Transverse colon (tissue), 4 donors: ENCODE results near the gene NFIA. TPM values are rescaled to one million over a fixed set of nuclear protein-coding genes. Genes with fewer than 3 reads are reported as not detected.
"Not testable (repeated sequence)": the region's sequence is repeated elsewhere in the genome, so short reads cannot be mapped to it uniquely, and the experiment has no call there.

Experiments used
- DNase-seq: peaks from one replicate; pipeline ENCODE4 v3.0.0-alpha.2; 2019
- H3K27ac ChIP-seq, 4 donors: fragments of 200-600 bp; sonication (generic); 2 replicates each; pipeline ENCODE4 v1.5.1; 2016 to 2018; ENCODE audit warnings: inconsistent platforms in 4 of 4
- H3K27me3 ChIP-seq: fragments of 200-600 bp; sonication (generic); 2 replicates; pipeline ENCODE4 v1.5.1; 2017; ENCODE audit warnings: inconsistent platforms
- H3K36me3 ChIP-seq, 4 donors: fragments of 200-600 bp; sonication (generic); 2 replicates each; pipeline ENCODE4 v1.5.1; 2017 to 2019; ENCODE audit warnings: inconsistent platforms in 4 of 4
- H3K4me1 ChIP-seq, 4 donors: fragments of 200-600 bp; sonication (generic); 2 replicates each; pipeline ENCODE4 v1.5.1; 2017 to 2020; ENCODE audit warnings: inconsistent platforms in 4 of 4
- H3K4me3 ChIP-seq, 4 donors: fragments of 200-600 bp; sonication (generic); 1 replicate in 1 of 4; 2 replicates in 3 of 4; pipeline versions ENCODE4 v1.5.1 to v1.6.1; 2017 to 2019; ENCODE audit warnings: inconsistent platforms in 4 of 4
- H3K9me3 ChIP-seq, 2 donors: fragments of 200-600 bp; sonication (generic); 2 replicates each; pipeline ENCODE4 v1.5.1; 2017 to 2019; ENCODE audit warnings: inconsistent platforms in 2 of 2
- EP300 ChIP-seq: sonication (generic); formaldehyde crosslinking; IDR thresholded peaks from one replicate; pipeline ENCODE4 v1.6.1; 2017; ENCODE audit warnings: antibody characterized with exemption, low read depth
- POLR2A ChIP-seq: fragments of 450-650 bp; IDR thresholded peaks from one replicate; pipeline ENCODE4 v1.6.1; 2016; ENCODE audit warnings: antibody characterized with exemption, mild to moderate bottlenecking, moderate library complexity
- POLR2AphosphoS5 ChIP-seq, 3 donors: sonication (generic); formaldehyde crosslinking; IDR thresholded peaks; one replicate each; pipeline ENCODE4 v1.6.1; 2016; ENCODE audit warnings: antibody characterized with exemption in 3 of 3
- WGBS, 2 donors: methylation state at CpG; one replicate each; pipeline ENCODE4 v1.1.5; 2018; ENCODE audit warnings: low coverage in 1 of 2; 5-methylcytosine and 5-hydroxymethylcytosine counted together
- in situ Hi-C, 4 donors: fragments of 200-750 bp; cut with MboI; loops; one replicate each; pipeline versions ENCODE4 v1.15.0 to v1.15.1; 2017; ENCODE audit warnings: low sequenced_read_pairs in 3 of 4, low pct_ligation_motif_present in 1 of 4, low pct_unique_long_range_greater_than_20kb in 1 of 4
- intact Hi-C: fragments of 100-400 bp; cut with DNase I; formaldehyde crosslinking; loops from one replicate; pipeline ENCODE4 v1.15.1; 2023; ENCODE audit warnings: low total_unique reads
- total RNA-seq, 4 donors: library from RNA; depleted of rRNA; stranded (reverse); fragments of >200 nt; gene quantifications; one replicate each; pipeline ENCODE4 v1.1.0, GENCODE V29; 2016
- TF ChIP-seq, protein P1 (sequence below), 5 experiments: fragments of 200-600 bp in 3 of 5; fragments of 450-650 bp in 2 of 5; sonication (generic) in 3 of 5; IDR thresholded peaks; 1 replicate in 2 of 5; 2 replicates in 3 of 5; pipeline ENCODE4 v1.5.1; 2016 to 2017; ENCODE audit warnings: antibody characterized with exemption in 5 of 5, inconsistent platforms in 3 of 5, mild to moderate bottlenecking in 2 of 5, moderate library complexity in 1 of 5

The NFIA gene
- total RNA-seq, 4 donors from 2014 or later, result 17.3 to 37.2 (median 29.8) TPM

DNA sequence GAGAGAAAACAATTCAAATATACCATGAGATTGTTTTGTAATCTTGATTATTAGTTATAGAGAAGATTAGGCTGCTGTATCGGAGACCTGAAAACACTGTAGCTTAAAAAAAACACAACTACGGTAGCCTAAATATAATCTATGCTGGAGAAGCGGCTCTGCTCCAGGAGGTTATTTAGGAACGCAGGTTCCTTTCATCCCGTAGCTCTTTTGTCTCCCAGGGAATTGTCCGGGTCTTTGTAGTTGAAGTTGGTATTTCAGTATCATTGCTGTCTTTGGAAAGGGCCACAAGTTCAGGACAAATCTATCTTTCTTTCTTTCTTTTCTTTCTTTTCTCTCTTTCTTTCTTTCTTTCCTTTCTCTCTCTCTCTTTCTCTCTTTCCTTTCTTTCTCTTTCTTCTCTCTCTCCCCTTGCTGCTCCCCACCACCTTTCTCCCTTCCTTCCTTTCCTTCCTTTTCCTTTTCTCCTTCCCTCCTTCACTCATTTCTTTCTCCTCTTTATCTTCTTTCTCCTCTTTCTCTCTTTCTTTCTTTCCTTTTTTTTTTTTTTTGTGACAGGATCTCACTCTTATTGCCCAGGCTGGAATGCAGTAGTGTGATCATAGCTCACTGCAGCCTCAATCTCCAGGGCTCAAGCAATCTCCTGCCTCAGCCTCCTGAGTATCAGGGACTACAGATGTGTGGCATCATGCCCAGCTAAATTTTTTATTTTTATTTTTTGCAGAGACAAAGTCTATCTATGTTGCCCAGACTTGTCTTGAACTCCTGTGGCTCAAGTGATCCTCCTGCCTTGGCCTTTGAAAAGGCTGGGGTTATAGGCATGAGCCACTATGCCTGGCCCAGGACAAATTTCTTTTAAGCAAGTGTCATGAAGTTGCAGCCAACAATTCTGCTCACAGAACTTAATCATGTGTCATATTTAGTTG lies 10.9 kb upstream of the NFIA start:
- H3K27ac ChIP-seq, result no peak overlapping the region
- H3K36me3 ChIP-seq, result no peaks in the 10 kb centered on the region
- no peaks in the 10 kb centered on the region for H3K27me3 ChIP-seq
- intact Hi-C loops, result no loop called here
- WGBS, 2 donors, result 89 to 93% methylated on average over 5 to 6 of the region's 6 CpGs
- no peaks in the 10 kb centered on the region for H3K9me3 ChIP-seq
- no peak for DNase-seq
- peaks cover 2 to 10% (median 6%) of the 10 kb centered on the region in 4 donors for H3K4me1 ChIP-seq
- in situ Hi-C loops, result loop anchor here in 2 of 4 donors (25.0 kb wide), 2 partner anchors 266 to 566 kb away; no protein-coding TSS in a partner anchor
- TF ChIP-seq, protein P1, sequence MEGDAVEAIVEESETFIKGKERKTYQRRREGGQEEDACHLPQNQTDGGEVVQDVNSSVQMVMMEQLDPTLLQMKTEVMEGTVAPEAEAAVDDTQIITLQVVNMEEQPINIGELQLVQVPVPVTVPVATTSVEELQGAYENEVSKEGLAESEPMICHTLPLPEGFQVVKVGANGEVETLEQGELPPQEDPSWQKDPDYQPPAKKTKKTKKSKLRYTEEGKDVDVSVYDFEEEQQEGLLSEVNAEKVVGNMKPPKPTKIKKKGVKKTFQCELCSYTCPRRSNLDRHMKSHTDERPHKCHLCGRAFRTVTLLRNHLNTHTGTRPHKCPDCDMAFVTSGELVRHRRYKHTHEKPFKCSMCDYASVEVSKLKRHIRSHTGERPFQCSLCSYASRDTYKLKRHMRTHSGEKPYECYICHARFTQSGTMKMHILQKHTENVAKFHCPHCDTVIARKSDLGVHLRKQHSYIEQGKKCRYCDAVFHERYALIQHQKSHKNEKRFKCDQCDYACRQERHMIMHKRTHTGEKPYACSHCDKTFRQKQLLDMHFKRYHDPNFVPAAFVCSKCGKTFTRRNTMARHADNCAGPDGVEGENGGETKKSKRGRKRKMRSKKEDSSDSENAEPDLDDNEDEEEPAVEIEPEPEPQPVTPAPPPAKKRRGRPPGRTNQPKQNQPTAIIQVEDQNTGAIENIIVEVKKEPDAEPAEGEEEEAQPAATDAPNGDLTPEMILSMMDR (IDR thresholded peaks at IDR 0.05), result no peak
- TF ChIP-seq EP300 (no peak), POLR2A (no peak), POLR2AphosphoS5 (IDR thresholded peaks at IDR 0.05) (no peak)
- H3K4me3 ChIP-seq, result no peak overlapping the region

DNA sequence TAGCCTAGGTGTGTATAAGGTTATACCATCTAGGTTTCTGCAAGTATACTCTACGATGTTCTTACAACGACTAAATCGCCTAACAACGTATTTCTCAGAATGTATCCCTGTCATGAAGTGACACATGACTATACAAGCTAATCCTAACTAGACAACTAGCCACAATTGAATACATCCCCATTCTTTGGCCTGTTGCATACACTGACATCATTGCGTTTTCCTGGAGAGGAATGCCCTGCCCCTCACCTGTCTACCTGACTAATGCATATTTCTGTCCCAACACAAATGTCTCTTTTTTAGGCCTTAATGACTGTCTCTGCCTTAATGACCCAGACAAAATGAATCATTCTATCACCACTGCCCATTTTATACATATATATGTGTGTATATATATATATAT lies 8.5 kb upstream of the NFIA start:
- Histone ChIP-seq H3K9me3 (no peaks in the 10 kb centered on the region), H3K27ac (no peak overlapping the region), H3K4me1 (peaks cover 12 to 21% (median 17%) of the 10 kb centered on the region in 4 donors), H3K36me3 (no peaks in the 10 kb centered on the region), H3K4me3 (no peak overlapping the region), H3K27me3 (no peaks in the 10 kb centered on the region)
- 95 to 97% methylated on average over 4 to 5 of the region's 5 CpGs for WGBS, 2 donors
- intact Hi-C loops (no loop called here), in situ Hi-C loops (loop anchor here in 2 of 4 donors (25.0 kb wide), 2 partner anchors 263 to 563 kb away; no protein-coding TSS in a partner anchor)
- TF ChIP-seq, protein P1 (IDR thresholded peaks at IDR 0.05), result no peak
- TF ChIP-seq POLR2AphosphoS5 (IDR thresholded peaks at IDR 0.05) (no peak), POLR2A (no peak), EP300 (no peak)
- DNase-seq, result no peak

DNA sequence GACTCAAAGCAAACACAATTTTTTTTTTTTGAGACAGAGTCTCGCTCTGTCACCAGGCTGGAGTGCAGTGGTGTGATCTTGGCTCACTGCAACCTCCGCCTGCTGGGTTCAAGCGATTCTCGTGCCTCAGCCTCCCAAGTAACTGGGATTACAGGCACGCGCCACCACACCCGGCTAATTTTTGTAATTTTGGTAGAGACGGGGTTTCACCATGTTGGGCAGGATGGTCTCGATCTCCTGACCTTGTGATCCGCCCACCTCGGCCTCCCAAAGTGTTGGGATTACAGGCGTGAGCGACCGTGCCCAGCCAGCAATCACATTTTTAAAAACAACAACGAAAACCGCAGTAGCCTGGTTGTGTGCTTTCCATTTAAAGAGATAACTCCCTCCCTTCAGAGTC lies 6.5 kb upstream of the NFIA start:
- peaks cover 22 to 41% (median 35%) of the 10 kb centered on the region in 4 donors for H3K4me1 ChIP-seq
- peak overlapping the region in 2 of 4 donors; percentile 58 to 66 for H3K4me3 ChIP-seq
- peak overlapping the region; percentile 93 to 96 (median 94) for H3K27ac ChIP-seq
- H3K36me3 ChIP-seq, DNase-seq, in situ Hi-C loops, H3K9me3 ChIP-seq, H3K27me3 ChIP-seq, intact Hi-C loops: not testable (repeated sequence)
- 69 to 71% methylated on average over 9 to 16 of the region's 16 CpGs for WGBS, 2 donors

DNA sequence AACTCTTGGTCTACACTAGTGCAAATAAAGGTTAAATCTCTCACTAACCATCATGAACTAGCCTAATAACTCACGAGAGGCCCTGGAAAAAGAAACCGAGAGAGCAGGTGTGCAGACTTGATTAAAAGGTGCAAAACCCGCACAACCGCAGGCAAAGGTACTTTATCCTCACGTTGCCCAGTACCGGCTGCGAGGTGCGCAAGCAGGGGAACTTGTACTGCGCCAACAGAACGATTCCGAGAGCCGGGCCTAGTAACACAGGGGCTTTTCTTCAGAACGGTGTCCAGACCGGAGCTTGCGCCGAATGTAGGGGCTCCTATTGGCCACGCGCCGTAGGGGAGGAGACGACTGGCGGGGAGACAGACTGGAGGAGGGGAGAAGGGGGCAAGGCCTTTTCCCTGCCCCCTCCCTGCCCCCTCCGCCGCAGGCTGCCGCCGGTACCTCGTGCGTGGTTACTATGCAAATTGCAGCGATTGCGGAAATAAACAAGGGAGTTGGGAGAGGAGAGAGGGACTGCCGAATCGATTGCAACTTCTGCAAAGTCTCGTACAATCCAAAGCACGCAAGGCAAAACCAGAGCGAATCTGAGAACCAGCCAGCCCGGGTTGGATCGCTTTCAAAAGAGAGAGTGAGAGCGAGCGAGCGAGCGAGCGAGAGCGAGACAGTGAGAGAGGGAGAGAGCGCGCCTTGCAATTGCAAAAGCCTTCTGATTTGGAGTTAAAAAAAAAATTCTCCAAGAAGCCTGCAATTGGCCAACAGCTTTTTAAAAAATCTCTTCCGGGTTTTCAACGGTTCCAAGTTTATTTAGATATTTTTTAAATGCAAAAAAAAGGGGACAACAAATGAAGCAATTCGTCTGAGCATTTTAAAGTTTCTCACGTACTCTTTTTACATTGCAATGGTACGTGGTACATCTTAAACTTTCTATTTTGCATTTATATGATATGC lies 5.4 kb upstream of the NFIA start:
- DNase-seq, result peak; percentile 93
- H3K4me1 ChIP-seq, result peaks cover 27 to 48% (median 44%) of the 10 kb centered on the region in 4 donors
- H3K4me3 ChIP-seq, result peak overlapping the region; percentile 14 to 66 (median 55)
- in situ Hi-C loops, result no loop called here
- H3K36me3 ChIP-seq, result no peaks in the 10 kb centered on the region
- no peaks in the 10 kb centered on the region for H3K9me3 ChIP-seq
- 0% methylated on average over 27 to 49 of the region's 49 CpGs for WGBS, 2 donors
- intact Hi-C loops, result no loop called here
- peak overlapping the region; percentile 93 to 96 (median 94) for H3K27ac ChIP-seq
- H3K27me3 ChIP-seq, result no peaks in the 10 kb centered on the region
- no peak for TF ChIP-seq EP300
- TF ChIP-seq, protein P1 (IDR thresholded peaks at IDR 0.05), result peak in 2 of 5 experiments; percentile 17 to 23
- peak; percentile 64 to 68 (median 67) for TF ChIP-seq POLR2AphosphoS5 (IDR thresholded peaks at IDR 0.05)
- TF ChIP-seq POLR2A, result peak; percentile 61
